NCI-H510A (cell line): Measurements from ENCODE around the gene DVL1.

Source experiments
- DNase-seq: peaks from one replicate; lab custom pipeline; 2025; lab: John Stamatoyannopoulos, UW

DVL1 gene

DNA sequence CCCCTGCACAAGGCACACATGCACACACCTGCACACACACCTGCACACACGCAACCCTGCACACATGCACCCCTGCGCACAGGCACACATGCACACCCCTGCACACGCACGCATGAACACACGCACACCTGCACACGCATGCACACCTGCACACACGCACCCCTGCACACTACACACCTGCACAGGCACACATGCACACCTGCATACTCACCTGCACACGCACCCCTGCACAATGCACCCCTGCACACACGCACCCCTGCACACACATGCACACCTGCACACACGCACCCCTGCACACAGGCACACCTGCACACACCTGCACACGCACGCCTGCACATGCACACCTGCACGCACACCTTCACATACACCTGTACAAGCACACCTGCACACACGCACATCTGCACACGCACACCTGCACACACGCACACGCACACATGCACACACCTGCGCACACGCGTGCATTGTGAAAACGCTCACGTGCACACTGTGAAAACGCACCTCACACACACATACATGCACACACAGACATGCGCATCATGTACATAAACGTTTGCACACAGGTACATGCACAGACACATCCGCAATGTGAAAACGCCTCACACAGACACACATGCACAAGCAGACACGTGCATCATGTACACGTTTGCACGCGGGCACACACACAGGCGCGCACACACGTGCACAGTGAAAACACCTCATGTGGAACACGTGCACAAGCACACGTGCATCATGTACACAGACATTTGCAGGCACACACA, 8.2 kb downstream of the DVL1 start:
- no peak for DNase-seq

DNA sequence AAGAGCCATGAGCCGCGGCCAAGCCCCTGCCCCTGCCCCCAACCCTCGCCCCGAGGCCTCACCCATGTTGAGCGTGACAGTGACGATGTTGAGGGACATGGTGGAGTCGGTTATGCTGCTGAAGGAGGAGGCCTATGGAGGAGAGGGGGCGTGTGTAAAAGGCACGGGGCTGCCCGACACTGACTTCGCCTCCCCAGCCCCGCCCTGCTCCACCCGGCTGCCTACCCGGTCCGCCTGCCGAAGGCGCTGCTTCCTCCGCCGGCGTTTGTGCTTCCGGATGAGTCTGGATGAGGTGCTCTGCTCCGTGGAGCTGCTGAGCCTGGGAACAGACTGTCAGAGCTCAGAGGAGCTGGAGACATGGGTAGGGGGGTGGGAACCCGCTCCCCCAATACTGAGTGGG, 9.0 kb downstream of the DVL1 start:
- DNase-seq = no peak

- no peak for DNase-seq
Measured at GRCh38 chr1:1338278-1338677, 10.9 kb downstream of the DVL1 start.

- DNase-seq = no peak
Measured at GRCh38 chr1:1337793-1338147, 11.4 kb downstream of the DVL1 start.

- DNase-seq = no peak
Measured at GRCh38 chr1:1336931-1337792, 12.1 kb downstream of the DVL1 start.

- DNase-seq = no peak
Measured at GRCh38 chr1:1336446-1336845, 12.8 kb downstream of the DVL1 start.

DNA sequence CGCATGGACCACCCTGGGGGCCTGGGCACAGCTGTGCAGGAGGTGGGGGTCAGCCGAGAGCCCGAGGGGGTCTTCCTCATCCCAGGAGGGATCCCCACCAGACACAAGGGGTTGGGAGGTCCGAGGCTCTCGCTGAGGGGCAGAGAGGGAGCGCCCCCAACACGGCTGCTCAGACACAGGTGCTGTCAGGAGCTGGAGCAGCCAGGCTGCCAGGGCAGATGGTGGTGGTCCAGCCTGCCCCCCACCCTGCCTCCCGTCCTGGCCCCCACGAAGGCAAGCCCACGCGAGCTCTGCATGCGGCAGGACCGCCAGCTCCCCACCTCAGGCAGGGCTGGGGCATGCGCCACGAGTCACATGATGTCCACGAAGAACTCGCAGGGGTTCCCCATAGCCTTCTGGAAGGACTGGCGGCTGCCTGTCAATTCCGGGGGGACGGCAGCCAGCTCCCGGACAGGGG, 13.4 kb downstream of the DVL1 start:
- DNase-seq = no peak

DNA sequence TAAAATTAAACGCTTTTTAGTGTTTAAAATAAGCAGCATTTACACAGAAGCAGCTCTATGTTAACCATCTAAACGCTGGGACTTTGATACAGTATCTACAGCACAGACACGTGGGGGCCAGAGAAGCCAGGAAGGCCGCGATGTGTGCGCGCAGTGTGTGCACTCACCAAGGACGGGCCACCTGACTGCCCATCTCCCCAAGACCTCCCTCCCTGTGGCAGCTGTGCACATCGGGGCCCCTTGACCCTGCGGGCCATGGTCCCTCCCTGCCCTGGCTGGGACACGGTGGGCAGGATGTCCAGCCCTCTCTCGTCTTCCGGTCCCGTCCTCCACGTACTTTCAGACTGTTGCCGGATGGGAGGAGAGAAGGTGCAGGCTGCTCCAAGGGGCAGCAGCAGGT, 13.9 kb downstream of the DVL1 start:
- DNase-seq = no peak

- no peak for DNase-seq
Measured at GRCh38 chr1:1334835-1335234, 14.4 kb downstream of the DVL1 start.

- no peak for DNase-seq
Measured at GRCh38 chr1:1333551-1334241, 15.5 kb downstream of the DVL1 start.

- DNase-seq = no peak
Measured at GRCh38 chr1:1332774-1333480, 16.3 kb downstream of the DVL1 start.

GRCh38 chr1:1332031-1332755, 17.0 kb downstream of the DVL1 start:
- DNase-seq = peak; percentile 63

- peak; percentile 63 for DNase-seq
Measured at GRCh38 chr1:1331068-1331965, 17.9 kb downstream of the DVL1 start, which contains the start of gene TAS1R3. TSS of gene TAS1R3 (plus strand) at chr1:1331280. CDS start at chr1:1331346, 66 bp downstream.

GRCh38 chr1:1330366-1331067, 18.7 kb downstream of the DVL1 start:
- DNase-seq = no peak

GRCh38 chr1:1329304-1330210, 19.7 kb downstream of the DVL1 start:
- DNase-seq = no peak

DNA sequence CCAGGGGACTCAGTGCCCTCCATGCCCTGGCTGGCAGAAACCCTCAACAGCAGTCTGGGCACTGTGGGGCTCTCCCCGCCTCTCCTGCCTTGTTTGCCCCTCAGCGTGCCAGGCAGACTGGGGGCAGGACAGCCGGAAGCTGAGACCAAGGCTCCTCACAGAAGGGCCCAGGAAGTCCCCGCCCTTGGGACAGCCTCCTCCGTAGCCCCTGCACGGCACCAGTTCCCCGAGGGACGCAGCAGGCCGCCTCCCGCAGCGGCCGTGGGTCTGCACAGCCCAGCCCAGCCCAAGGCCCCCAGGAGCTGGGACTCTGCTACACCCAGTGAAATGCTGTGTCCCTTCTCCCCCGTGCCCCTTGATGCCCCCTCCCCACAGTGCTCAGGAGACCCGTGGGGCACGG, 21.0 kb downstream of the DVL1 start:
- DNase-seq = no peak

- no peak for DNase-seq
Measured at GRCh38 chr1:1327291-1327690, 21.9 kb downstream of the DVL1 start.

GRCh38 chr1:1326075-1326605, 23.1 kb downstream of the DVL1 start:
- DNase-seq = no peak
